ENCODE results near the gene PLCB1.

The PLCB1 gene

GRCh38 chr20:8534368-8535160 is 402.5 kb downstream of the PLCB1 start:
- no peak for DNase-seq (ENCODE audit: insufficient read length)
- TF ChIP-seq TAF1 (IDR thresholded peaks at IDR 0.05; ENCODE audit: borderline replicate concordance, low read depth, low read length) (no peak), POLR2AphosphoS5 (IDR thresholded peaks at IDR 0.05; ENCODE audit: low read depth, low read length) (no peak), POLR2A (IDR thresholded peaks at IDR 0.05; ENCODE audit: low read depth, low read length) (no peak)
- FAIRE-seq: no peak

- DNase-seq (ENCODE audit: insufficient read length) (no peak), FAIRE-seq (no peak)
- TF ChIP-seq TAF1 (IDR thresholded peaks at IDR 0.05; ENCODE audit: borderline replicate concordance, low read depth, low read length): no peak
- TF ChIP-seq POLR2AphosphoS5 (IDR thresholded peaks at IDR 0.05; ENCODE audit: low read depth, low read length): no peak
- TF ChIP-seq POLR2A (IDR thresholded peaks at IDR 0.05; ENCODE audit: low read depth, low read length): no peak
Observed at GRCh38 chr20:8535403-8536261, 403.6 kb downstream of the PLCB1 start.

GRCh38 chr20:8536262-8536618 is 404.2 kb downstream of the PLCB1 start:
- no peak for TF ChIP-seq POLR2AphosphoS5 (IDR thresholded peaks at IDR 0.05; ENCODE audit: low read depth, low read length)
- no peak for TF ChIP-seq POLR2A (IDR thresholded peaks at IDR 0.05; ENCODE audit: low read depth, low read length)
- no peak for TF ChIP-seq TAF1 (IDR thresholded peaks at IDR 0.05; ENCODE audit: borderline replicate concordance, low read depth, low read length)
- FAIRE-seq: no peak
- DNase-seq (ENCODE audit: insufficient read length): no peak

- DNase-seq (ENCODE audit: insufficient read length): no peak
- TF ChIP-seq TAF1 (IDR thresholded peaks at IDR 0.05; ENCODE audit: borderline replicate concordance, low read depth, low read length): no peak
- TF ChIP-seq POLR2A (IDR thresholded peaks at IDR 0.05; ENCODE audit: low read depth, low read length): no peak
- TF ChIP-seq POLR2AphosphoS5 (IDR thresholded peaks at IDR 0.05; ENCODE audit: low read depth, low read length): no peak
Observed at GRCh38 chr20:8540466-8540865, 408.4 kb downstream of the PLCB1 start.

GRCh38 chr20:8542110-8542486 is 410.0 kb downstream of the PLCB1 start:
- FAIRE-seq: no peak
- TF ChIP-seq POLR2AphosphoS5 (IDR thresholded peaks at IDR 0.05; ENCODE audit: low read depth, low read length) (no peak), TAF1 (IDR thresholded peaks at IDR 0.05; ENCODE audit: borderline replicate concordance, low read depth, low read length) (no peak), POLR2A (IDR thresholded peaks at IDR 0.05; ENCODE audit: low read depth, low read length) (no peak)
- DNase-seq (ENCODE audit: insufficient read length): no peak

More at GRCh38 chr20:8540466-8540865, 408.4 kb downstream of the PLCB1 start:
- no peak for FAIRE-seq

GRCh38 chr20:8545212-8545611 is 413.1 kb downstream of the PLCB1 start:
- DNase-seq (ENCODE audit: insufficient read length): no peak
- TF ChIP-seq POLR2A (IDR thresholded peaks at IDR 0.05; ENCODE audit: low read depth, low read length) (no peak), POLR2AphosphoS5 (IDR thresholded peaks at IDR 0.05; ENCODE audit: low read depth, low read length) (no peak), TAF1 (IDR thresholded peaks at IDR 0.05; ENCODE audit: borderline replicate concordance, low read depth, low read length) (no peak)
- no peak for FAIRE-seq

GRCh38 chr20:8547035-8547650 is 415.1 kb downstream of the PLCB1 start:
- FAIRE-seq (no peak), DNase-seq (ENCODE audit: insufficient read length) (no peak)
- no peak for TF ChIP-seq POLR2A (IDR thresholded peaks at IDR 0.05; ENCODE audit: low read depth, low read length)
- no peak for TF ChIP-seq TAF1 (IDR thresholded peaks at IDR 0.05; ENCODE audit: borderline replicate concordance, low read depth, low read length)
- TF ChIP-seq POLR2AphosphoS5 (IDR thresholded peaks at IDR 0.05; ENCODE audit: low read depth, low read length): no peak

GRCh38 chr20:8547968-8548588 is 416.0 kb downstream of the PLCB1 start:
- no peak for FAIRE-seq

GRCh38 chr20:8549192-8549591 is 417.1 kb downstream of the PLCB1 start:
- no peak for TF ChIP-seq POLR2AphosphoS5 (IDR thresholded peaks at IDR 0.05; ENCODE audit: low read depth, low read length)
- TF ChIP-seq POLR2A (IDR thresholded peaks at IDR 0.05; ENCODE audit: low read depth, low read length): no peak
- TF ChIP-seq TAF1 (IDR thresholded peaks at IDR 0.05; ENCODE audit: borderline replicate concordance, low read depth, low read length): no peak
- no peak for FAIRE-seq
- no peak for DNase-seq (ENCODE audit: insufficient read length)

More at GRCh38 chr20:8547968-8548588, 416.0 kb downstream of the PLCB1 start:
- no peak for TF ChIP-seq POLR2A (IDR thresholded peaks at IDR 0.05; ENCODE audit: low read depth, low read length)
- TF ChIP-seq TAF1 (IDR thresholded peaks at IDR 0.05; ENCODE audit: borderline replicate concordance, low read depth, low read length): no peak
- TF ChIP-seq POLR2AphosphoS5 (IDR thresholded peaks at IDR 0.05; ENCODE audit: low read depth, low read length): no peak
- DNase-seq (ENCODE audit: insufficient read length): no peak

- TF ChIP-seq TAF1 (IDR thresholded peaks at IDR 0.05; ENCODE audit: borderline replicate concordance, low read depth, low read length): no peak
- TF ChIP-seq POLR2A (IDR thresholded peaks at IDR 0.05; ENCODE audit: low read depth, low read length): no peak
- no peak for TF ChIP-seq POLR2AphosphoS5 (IDR thresholded peaks at IDR 0.05; ENCODE audit: low read depth, low read length)
- DNase-seq (ENCODE audit: insufficient read length) (no peak), FAIRE-seq (no peak)
Observed at GRCh38 chr20:8557711-8558110, 425.6 kb downstream of the PLCB1 start.

GRCh38 chr20:8562356-8562755 is 430.3 kb downstream of the PLCB1 start:
- DNase-seq (ENCODE audit: insufficient read length) (no peak), FAIRE-seq (no peak)
- no peak for TF ChIP-seq TAF1 (IDR thresholded peaks at IDR 0.05; ENCODE audit: borderline replicate concordance, low read depth, low read length)
- TF ChIP-seq POLR2A (IDR thresholded peaks at IDR 0.05; ENCODE audit: low read depth, low read length): no peak
- TF ChIP-seq POLR2AphosphoS5 (IDR thresholded peaks at IDR 0.05; ENCODE audit: low read depth, low read length): no peak
